ENCODE measurements around the gene SUPT3H.

Gene SUPT3H

GRCh38 chr6:44942201-44942600, 435.5 kb downstream of the SUPT3H start:
- Histone ChIP-seq H3K4me1 (no peaks in the 10 kb centered on the region), H3K27me3 (ENCODE audit: low read depth) (no peaks in the 10 kb centered on the region), H3K4me3 (no peak overlapping the region), H3K9me3 (peaks cover 3% of the 10 kb centered on the region; the same call in 1 of the 2 replicates), H3K36me3 (replicated peaks) (no peaks in the 10 kb centered on the region)
- in situ Hi-C loops (cut with MboI; ENCODE audit: low sequenced_read_pairs), result no loop called here
- DNase-seq (ENCODE audit: low spot score in 2 of 2), result no peak

- Histone ChIP-seq H3K27me3 (ENCODE audit: low read depth) (no peaks in the 10 kb centered on the region), H3K36me3 (replicated peaks) (no peaks in the 10 kb centered on the region), H3K4me3 (no peak overlapping the region), H3K4me1 (no peaks in the 10 kb centered on the region), H3K9me3 (no peaks in the 10 kb centered on the region)
- DNase-seq (ENCODE audit: low spot score in 2 of 2), result no peak
- in situ Hi-C loops (cut with MboI; ENCODE audit: low sequenced_read_pairs), result no loop called here
Observed at GRCh38 chr6:44940367-44940766, 437.4 kb downstream of the SUPT3H start.

GRCh38 chr6:44935693-44936300, 441.9 kb downstream of the SUPT3H start:
- Histone ChIP-seq H3K9me3 (no peaks in the 10 kb centered on the region), H3K4me1 (no peaks in the 10 kb centered on the region), H3K27me3 (ENCODE audit: low read depth) (no peaks in the 10 kb centered on the region), H3K36me3 (replicated peaks) (no peaks in the 10 kb centered on the region), H3K4me3 (no peak overlapping the region)
- no peak for DNase-seq (ENCODE audit: low spot score in 2 of 2)
- in situ Hi-C loops (cut with MboI; ENCODE audit: low sequenced_read_pairs), result no loop called here

- no peaks in the 10 kb centered on the region for H3K4me1 ChIP-seq
- H3K36me3 ChIP-seq (replicated peaks), result no peaks in the 10 kb centered on the region
- H3K4me3 ChIP-seq, result no peak overlapping the region
- no peaks in the 10 kb centered on the region for H3K9me3 ChIP-seq
- in situ Hi-C loops (cut with MboI; ENCODE audit: low sequenced_read_pairs), result no loop called here
- H3K27me3 ChIP-seq (ENCODE audit: low read depth), result no peaks in the 10 kb centered on the region
- DNase-seq (ENCODE audit: low spot score in 2 of 2), result no peak
Observed at GRCh38 chr6:44933108-44933507, 444.6 kb downstream of the SUPT3H start.

GRCh38 chr6:44932651-44933091, 445.1 kb downstream of the SUPT3H start:
- H3K4me3 ChIP-seq, result no peak overlapping the region
- in situ Hi-C loops (cut with MboI; ENCODE audit: low sequenced_read_pairs), result no loop called here
- DNase-seq (ENCODE audit: low spot score in 2 of 2), result no peak
- H3K9me3 ChIP-seq, result no peaks in the 10 kb centered on the region
- H3K27me3 ChIP-seq (ENCODE audit: low read depth), result no peaks in the 10 kb centered on the region
- H3K4me1 ChIP-seq, result no peaks in the 10 kb centered on the region
- no peaks in the 10 kb centered on the region for H3K36me3 ChIP-seq (replicated peaks)

GRCh38 chr6:44931385-44931784, 446.3 kb downstream of the SUPT3H start:
- DNase-seq (ENCODE audit: low spot score in 2 of 2), result no peak
- Histone ChIP-seq H3K27me3 (ENCODE audit: low read depth) (no peaks in the 10 kb centered on the region), H3K36me3 (replicated peaks) (no peaks in the 10 kb centered on the region), H3K9me3 (no peaks in the 10 kb centered on the region), H3K4me1 (no peaks in the 10 kb centered on the region), H3K4me3 (no peak overlapping the region)
- in situ Hi-C loops (cut with MboI; ENCODE audit: low sequenced_read_pairs), result no loop called here

- DNase-seq (ENCODE audit: low spot score in 2 of 2), result no peak
- in situ Hi-C loops (cut with MboI; ENCODE audit: low sequenced_read_pairs), result no loop called here
- no peak overlapping the region for H3K4me3 ChIP-seq
- H3K36me3 ChIP-seq (replicated peaks), result no peaks in the 10 kb centered on the region
- H3K27me3 ChIP-seq (ENCODE audit: low read depth), result no peaks in the 10 kb centered on the region
- no peaks in the 10 kb centered on the region for H3K9me3 ChIP-seq
- H3K4me1 ChIP-seq, result no peaks in the 10 kb centered on the region
Observed at GRCh38 chr6:44926556-44926955, 451.2 kb downstream of the SUPT3H start.

- Histone ChIP-seq H3K9me3 (no peaks in the 10 kb centered on the region), H3K4me3 (no peak overlapping the region), H3K36me3 (replicated peaks) (no peaks in the 10 kb centered on the region), H3K4me1 (no peaks in the 10 kb centered on the region), H3K27me3 (ENCODE audit: low read depth) (no peaks in the 10 kb centered on the region)
- no peak for DNase-seq (ENCODE audit: low spot score in 2 of 2)
- in situ Hi-C loops (cut with MboI; ENCODE audit: low sequenced_read_pairs), result no loop called here
Observed at GRCh38 chr6:44925100-44925739, 452.5 kb downstream of the SUPT3H start.

GRCh38 chr6:44923444-44923843, 454.3 kb downstream of the SUPT3H start:
- no peaks in the 10 kb centered on the region for H3K9me3 ChIP-seq
- in situ Hi-C loops (cut with MboI; ENCODE audit: low sequenced_read_pairs), result no loop called here
- no peak for DNase-seq (ENCODE audit: low spot score in 2 of 2)
- no peaks in the 10 kb centered on the region for H3K4me1 ChIP-seq
- H3K36me3 ChIP-seq (replicated peaks), result no peaks in the 10 kb centered on the region
- H3K4me3 ChIP-seq, result no peak overlapping the region
- no peaks in the 10 kb centered on the region for H3K27me3 ChIP-seq (ENCODE audit: low read depth)

GRCh38 chr6:44921798-44922197, 455.9 kb downstream of the SUPT3H start:
- H3K27me3 ChIP-seq (ENCODE audit: low read depth), result no peaks in the 10 kb centered on the region
- H3K9me3 ChIP-seq, result no peaks in the 10 kb centered on the region
- H3K4me1 ChIP-seq, result no peaks in the 10 kb centered on the region
- in situ Hi-C loops (cut with MboI; ENCODE audit: low sequenced_read_pairs), result no loop called here
- DNase-seq (ENCODE audit: low spot score in 2 of 2), result no peak
- no peak overlapping the region for H3K4me3 ChIP-seq
- no peaks in the 10 kb centered on the region for H3K36me3 ChIP-seq (replicated peaks)

- H3K27me3 ChIP-seq (ENCODE audit: low read depth), result no peaks in the 10 kb centered on the region
- H3K9me3 ChIP-seq, result no peaks in the 10 kb centered on the region
- no peaks in the 10 kb centered on the region for H3K4me1 ChIP-seq
- in situ Hi-C loops (cut with MboI; ENCODE audit: low sequenced_read_pairs), result no loop called here
- no peak overlapping the region for H3K4me3 ChIP-seq
- no peak for DNase-seq (ENCODE audit: low spot score in 2 of 2)
- no peaks in the 10 kb centered on the region for H3K36me3 ChIP-seq (replicated peaks)
Observed at GRCh38 chr6:44920952-44921491, 456.7 kb downstream of the SUPT3H start.

GRCh38 chr6:44918671-44919296, 458.9 kb downstream of the SUPT3H start:
- H3K4me3 ChIP-seq, result no peak overlapping the region
- H3K36me3 ChIP-seq (replicated peaks), result no peaks in the 10 kb centered on the region
- in situ Hi-C loops (cut with MboI; ENCODE audit: low sequenced_read_pairs), result no loop called here

GRCh38 chr6:44917430-44917829, 460.3 kb downstream of the SUPT3H start:
- Histone ChIP-seq H3K36me3 (replicated peaks) (no peaks in the 10 kb centered on the region), H3K27me3 (ENCODE audit: low read depth) (no peaks in the 10 kb centered on the region), H3K9me3 (no peaks in the 10 kb centered on the region), H3K4me3 (no peak overlapping the region), H3K4me1 (no peaks in the 10 kb centered on the region)
- in situ Hi-C loops (cut with MboI; ENCODE audit: low sequenced_read_pairs), result no loop called here
- no peak for DNase-seq (ENCODE audit: low spot score in 2 of 2)

More at GRCh38 chr6:44918671-44919296, 458.9 kb downstream of the SUPT3H start:
- Histone ChIP-seq H3K4me1 (no peaks in the 10 kb centered on the region), H3K9me3 (no peaks in the 10 kb centered on the region), H3K27me3 (ENCODE audit: low read depth) (no peaks in the 10 kb centered on the region)
- no peak for DNase-seq (ENCODE audit: low spot score in 2 of 2)

- no peak for DNase-seq (ENCODE audit: low spot score in 2 of 2)
- no peak overlapping the region for H3K4me3 ChIP-seq
- no peaks in the 10 kb centered on the region for H3K9me3 ChIP-seq
- in situ Hi-C loops (cut with MboI; ENCODE audit: low sequenced_read_pairs), result no loop called here
- no peaks in the 10 kb centered on the region for H3K4me1 ChIP-seq
- H3K27me3 ChIP-seq (ENCODE audit: low read depth), result no peaks in the 10 kb centered on the region
- no peaks in the 10 kb centered on the region for H3K36me3 ChIP-seq (replicated peaks)
Observed at GRCh38 chr6:44915111-44915510, 462.6 kb downstream of the SUPT3H start.
